ENCODE results near the gene KRTAP5-8. TPM values are rescaled to one million over a fixed set of nuclear protein-coding genes. Genes with fewer than 3 reads are reported as not detected.

The KRTAP5-8 gene
- total RNA-seq, 1 donor from 2014 or later = not detected

GRCh38 chr11:71542879-71543777, 5.3 kb downstream of the KRTAP5-8 start:
- no peak overlapping the region for H3K4me3 Mint-ChIP-seq (ENCODE audit: unreplicated experiment)
- no peak for TF ChIP-seq CTCF (IDR thresholded peaks at IDR 0.05)
- no peaks in the 10 kb centered on the region for H3K4me1 Mint-ChIP-seq (ENCODE audit: low read depth)
- no peak overlapping the region for H3K27ac Mint-ChIP-seq (ENCODE audit: unreplicated experiment)
- peaks cover 6% of the 10 kb centered on the region for H3K9me3 Mint-ChIP-seq (ENCODE audit: low read depth)
- peaks cover 8% of the 10 kb centered on the region for H3K27me3 Mint-ChIP-seq (ENCODE audit: low read depth)
- H3K36me3 Mint-ChIP-seq (ENCODE audit: low read depth) = peaks cover 1% of the 10 kb centered on the region
- DNase-seq (ENCODE audit: low spot score) = no peak

GRCh38 chr11:71543866-71544265, 6.0 kb downstream of the KRTAP5-8 start:
- no peak overlapping the region for H3K4me3 Mint-ChIP-seq (ENCODE audit: unreplicated experiment)
- peaks cover 6% of the 10 kb centered on the region for H3K9me3 Mint-ChIP-seq (ENCODE audit: low read depth)
- H3K4me1 Mint-ChIP-seq (ENCODE audit: low read depth) = no peaks in the 10 kb centered on the region
- no peak for DNase-seq (ENCODE audit: low spot score)
- peaks cover 1% of the 10 kb centered on the region for H3K36me3 Mint-ChIP-seq (ENCODE audit: low read depth)
- no peak overlapping the region for H3K27ac Mint-ChIP-seq (ENCODE audit: unreplicated experiment)
- TF ChIP-seq CTCF (IDR thresholded peaks at IDR 0.05) = no peak
- peaks cover 10% of the 10 kb centered on the region for H3K27me3 Mint-ChIP-seq (ENCODE audit: low read depth)

DNA sequence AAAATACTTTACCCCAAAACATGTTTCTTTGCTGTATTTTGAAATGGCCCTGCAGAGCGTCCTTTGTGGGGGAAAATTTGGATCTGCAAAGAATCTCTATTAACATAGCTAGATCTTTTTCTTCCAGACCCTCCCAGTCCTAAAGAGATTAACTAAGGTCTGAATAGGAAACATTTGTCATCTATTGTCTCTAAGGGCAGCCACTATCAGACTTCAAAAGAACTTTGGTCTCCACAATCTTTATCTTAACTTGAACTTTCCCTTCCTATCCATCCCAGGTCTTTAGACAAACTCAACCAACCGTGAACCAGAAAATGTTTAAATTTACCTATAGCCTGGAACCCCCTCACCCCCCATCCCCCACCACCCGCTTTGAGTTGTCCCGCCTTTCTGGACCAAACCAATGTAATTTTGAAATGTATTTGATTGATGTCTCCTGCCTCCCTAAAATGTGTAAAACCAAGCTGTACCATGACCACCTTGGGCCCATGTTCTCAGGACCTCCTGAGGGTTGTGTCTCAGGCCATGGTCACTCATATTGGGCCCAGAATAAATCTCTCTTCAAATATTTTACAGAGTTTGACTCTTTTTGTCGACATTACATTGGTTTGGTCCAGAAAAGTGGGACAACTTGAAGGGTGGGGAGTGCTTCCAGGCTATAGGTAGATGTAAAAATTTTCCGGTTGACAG, 6.8 kb downstream of the KRTAP5-8 start:
- H3K27ac Mint-ChIP-seq (ENCODE audit: unreplicated experiment) = no peak overlapping the region
- no peak overlapping the region for H3K4me3 Mint-ChIP-seq (ENCODE audit: unreplicated experiment)
- no peak for TF ChIP-seq CTCF (IDR thresholded peaks at IDR 0.05)
- H3K9me3 Mint-ChIP-seq (ENCODE audit: low read depth) = peaks cover 6% of the 10 kb centered on the region
- H3K36me3 Mint-ChIP-seq (ENCODE audit: low read depth) = peaks cover 1% of the 10 kb centered on the region
- H3K4me1 Mint-ChIP-seq (ENCODE audit: low read depth) = no peaks in the 10 kb centered on the region
- H3K27me3 Mint-ChIP-seq (ENCODE audit: low read depth) = peaks cover 16% of the 10 kb centered on the region
- no peak for DNase-seq (ENCODE audit: low spot score)

GRCh38 chr11:71545405-71545966, 7.7 kb downstream of the KRTAP5-8 start:
- peaks cover 21% of the 10 kb centered on the region for H3K27me3 Mint-ChIP-seq (ENCODE audit: low read depth)
- peaks cover 1% of the 10 kb centered on the region for H3K36me3 Mint-ChIP-seq (ENCODE audit: low read depth)
- H3K27ac Mint-ChIP-seq (ENCODE audit: unreplicated experiment) = no peak overlapping the region
- no peak overlapping the region for H3K4me3 Mint-ChIP-seq (ENCODE audit: unreplicated experiment)
- no peak for DNase-seq (ENCODE audit: low spot score)
- TF ChIP-seq CTCF (IDR thresholded peaks at IDR 0.05) = no peak
- H3K4me1 Mint-ChIP-seq (ENCODE audit: low read depth) = no peaks in the 10 kb centered on the region
- H3K9me3 Mint-ChIP-seq (ENCODE audit: low read depth) = peaks cover 6% of the 10 kb centered on the region

GRCh38 chr11:71548120-71548519, 10.3 kb downstream of the KRTAP5-8 start, which contains the start of gene KRTAP5-9:
KRTAP5-9 (plus strand) TSS chr11:71548420; CDS start chr11:71548658, 238 bp downstream.
- Mint-ChIP-seq H3K27ac (ENCODE audit: unreplicated experiment) (no peak within 1 kb of the TSS), H3K9me3 (ENCODE audit: low read depth) (peaks cover 6% of the 10 kb centered on the region), H3K36me3 (ENCODE audit: low read depth) (peaks cover 1% of the 10 kb centered on the region), H3K4me3 (ENCODE audit: unreplicated experiment) (no peak within 1 kb of the TSS), H3K27me3 (ENCODE audit: low read depth) (peaks cover 27% of the 10 kb centered on the region), H3K4me1 (ENCODE audit: low read depth) (no peaks in the 10 kb centered on the region)
- no peak for TF ChIP-seq CTCF (IDR thresholded peaks at IDR 0.05)
- DNase-seq (ENCODE audit: low spot score) = no peak
